HG03280 (cell line): Measurements from ENCODE around the gene MSI2.
"Not testable (repeated sequence)": the region's sequence is repeated elsewhere in the genome, so short reads cannot be mapped to it uniquely, and the experiment has no call there.

Experiments used
- ATAC-seq: cut with Tn5 transposase; IDR thresholded peaks from one replicate; pipeline ENCODE4 v1.9.1; 2021; ENCODE audit warnings: mild to moderate bottlenecking, moderate library complexity; ENCODE audit not compliant: unreplicated experiment

The MSI2 gene

DNA sequence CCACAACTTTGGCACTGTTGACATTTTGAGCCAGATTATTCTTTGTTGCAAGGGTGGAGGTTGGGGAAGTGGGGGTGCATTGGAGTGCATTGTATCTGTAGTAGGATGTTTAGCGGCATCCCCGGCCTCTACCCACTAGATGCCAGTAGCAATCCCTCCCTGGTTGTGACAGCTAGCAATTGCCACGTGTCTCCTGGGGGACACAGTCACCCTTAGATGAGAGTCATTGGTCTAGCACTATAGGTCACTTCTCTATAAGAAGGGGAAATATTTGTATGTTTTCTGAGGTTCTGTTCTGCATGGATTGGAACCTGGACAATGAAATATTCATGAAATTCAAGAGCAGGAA is 32.4 kb downstream of the MSI2 start:
- ATAC-seq, result no peak

DNA sequence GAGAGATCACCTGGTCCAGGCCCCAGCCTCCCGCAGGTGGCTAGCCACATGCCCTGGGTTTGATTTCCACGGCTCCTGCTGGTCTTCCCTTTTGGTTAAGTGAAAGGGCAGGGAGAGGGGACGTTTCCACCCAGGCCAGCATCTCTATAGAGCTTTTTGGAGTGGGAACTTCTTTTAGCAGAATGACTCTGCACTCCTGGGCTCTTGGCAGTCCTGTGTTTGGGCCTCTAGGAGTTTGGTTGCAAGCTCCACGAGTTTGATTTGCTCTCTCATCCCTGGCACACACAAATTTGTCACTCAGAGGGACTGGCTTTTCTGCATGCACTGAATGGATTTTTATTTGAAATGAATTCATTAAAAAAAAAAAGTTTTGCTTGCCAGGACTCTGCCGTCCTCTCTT is 32.8 kb downstream of the MSI2 start:
- ATAC-seq, result no peak

DNA sequence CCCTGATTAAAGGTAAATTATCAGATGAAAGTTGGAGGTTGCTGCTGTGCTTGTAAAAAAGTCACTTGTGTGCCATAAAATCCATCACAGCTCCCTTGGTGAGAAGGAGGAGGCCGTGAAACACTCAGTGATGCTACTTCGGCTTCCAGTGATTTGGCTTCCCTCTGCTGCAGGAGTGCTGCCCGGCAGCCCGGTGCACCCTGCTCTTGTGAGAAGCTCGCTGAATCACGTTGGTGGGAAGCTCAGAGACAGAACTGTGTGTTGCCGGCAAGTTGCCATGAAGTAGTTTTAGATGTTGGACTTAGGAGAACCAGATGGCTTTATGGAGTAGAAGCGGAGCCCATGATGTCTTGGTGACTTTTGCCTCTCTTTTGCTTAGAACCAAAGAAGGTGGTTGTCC is 33.3 kb downstream of the MSI2 start:
- ATAC-seq, result no peak

DNA sequence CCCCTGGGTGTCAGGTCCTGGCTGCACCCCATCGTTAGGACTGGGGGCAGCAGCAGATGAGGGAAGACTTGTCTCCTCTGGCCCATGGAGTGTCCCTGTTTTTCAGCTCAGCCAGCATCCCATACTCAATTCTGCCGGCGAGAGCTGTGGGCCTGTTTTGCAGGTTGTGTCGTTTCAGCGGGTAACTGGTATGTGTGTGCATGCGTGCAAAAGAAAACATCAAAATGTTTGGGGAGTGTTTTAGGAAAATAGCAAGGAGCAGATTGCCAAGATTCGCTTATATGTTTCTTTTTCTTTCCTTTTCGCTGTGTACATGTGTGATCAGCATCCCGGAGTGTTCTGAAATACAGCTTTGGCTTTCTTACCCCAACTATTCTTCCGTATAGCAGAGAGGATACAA is 34.7 kb downstream of the MSI2 start:
- ATAC-seq, result no peak

DNA sequence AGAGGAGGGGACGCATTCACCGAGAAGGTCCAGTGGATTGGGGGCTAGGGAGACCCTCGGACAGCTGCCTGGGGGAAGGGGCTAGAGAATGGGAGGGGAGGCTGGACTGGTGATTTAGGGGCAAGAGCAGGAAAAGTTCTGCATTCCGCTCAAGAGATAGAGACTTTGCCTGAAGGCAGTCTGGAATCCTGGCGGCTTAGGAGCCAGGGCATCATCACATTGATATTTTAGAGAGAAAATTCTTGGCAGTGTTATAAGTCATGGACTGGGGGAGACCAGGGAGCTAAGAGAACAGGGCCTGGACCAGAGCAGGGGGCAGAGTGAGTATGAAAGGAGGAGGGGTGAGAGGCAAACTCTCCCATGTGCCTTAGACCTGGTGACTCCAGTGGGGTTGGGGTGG is 35.8 kb downstream of the MSI2 start:
- ATAC-seq, result no peak

DNA sequence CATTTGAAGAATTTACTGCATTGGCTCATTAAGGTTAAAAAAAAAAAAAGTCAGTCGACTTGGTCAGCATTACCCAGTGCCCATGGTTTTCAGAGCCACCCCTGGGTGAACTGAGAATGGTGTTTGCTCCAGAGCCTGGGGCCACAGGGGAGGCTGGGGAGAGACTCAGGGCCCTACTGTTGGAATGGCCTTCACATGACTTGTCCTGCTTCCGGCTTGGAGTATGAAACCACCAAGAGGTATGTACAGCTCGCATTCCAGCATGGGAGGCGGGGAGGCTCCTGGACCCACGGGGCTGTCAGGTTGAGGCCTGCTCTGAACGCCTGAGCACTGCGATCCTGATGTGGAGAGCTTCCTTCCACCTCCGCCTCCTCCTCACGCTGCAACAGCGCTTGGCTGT is 36.8 kb downstream of the MSI2 start:
- ATAC-seq, result no peak

DNA sequence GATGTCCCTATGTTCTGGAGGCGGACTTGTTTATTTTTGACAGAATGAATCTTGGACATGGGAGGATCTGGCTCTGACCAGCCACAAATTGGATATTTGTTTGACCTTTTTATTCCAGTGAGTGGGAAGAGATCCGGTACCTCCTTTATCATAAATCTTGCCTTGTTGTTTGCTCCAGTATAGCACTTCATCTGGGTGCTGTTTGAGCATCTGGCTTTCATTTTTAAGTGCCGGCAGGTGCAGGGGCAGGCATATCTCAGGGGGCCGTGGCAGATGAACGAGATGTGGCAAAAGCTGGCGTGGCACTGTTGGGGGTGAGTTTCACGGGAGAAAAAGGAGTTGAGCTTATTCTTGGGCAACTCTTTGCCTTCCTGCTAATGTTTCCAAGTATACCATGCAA is 37.8 kb downstream of the MSI2 start:
- no peak for ATAC-seq

DNA sequence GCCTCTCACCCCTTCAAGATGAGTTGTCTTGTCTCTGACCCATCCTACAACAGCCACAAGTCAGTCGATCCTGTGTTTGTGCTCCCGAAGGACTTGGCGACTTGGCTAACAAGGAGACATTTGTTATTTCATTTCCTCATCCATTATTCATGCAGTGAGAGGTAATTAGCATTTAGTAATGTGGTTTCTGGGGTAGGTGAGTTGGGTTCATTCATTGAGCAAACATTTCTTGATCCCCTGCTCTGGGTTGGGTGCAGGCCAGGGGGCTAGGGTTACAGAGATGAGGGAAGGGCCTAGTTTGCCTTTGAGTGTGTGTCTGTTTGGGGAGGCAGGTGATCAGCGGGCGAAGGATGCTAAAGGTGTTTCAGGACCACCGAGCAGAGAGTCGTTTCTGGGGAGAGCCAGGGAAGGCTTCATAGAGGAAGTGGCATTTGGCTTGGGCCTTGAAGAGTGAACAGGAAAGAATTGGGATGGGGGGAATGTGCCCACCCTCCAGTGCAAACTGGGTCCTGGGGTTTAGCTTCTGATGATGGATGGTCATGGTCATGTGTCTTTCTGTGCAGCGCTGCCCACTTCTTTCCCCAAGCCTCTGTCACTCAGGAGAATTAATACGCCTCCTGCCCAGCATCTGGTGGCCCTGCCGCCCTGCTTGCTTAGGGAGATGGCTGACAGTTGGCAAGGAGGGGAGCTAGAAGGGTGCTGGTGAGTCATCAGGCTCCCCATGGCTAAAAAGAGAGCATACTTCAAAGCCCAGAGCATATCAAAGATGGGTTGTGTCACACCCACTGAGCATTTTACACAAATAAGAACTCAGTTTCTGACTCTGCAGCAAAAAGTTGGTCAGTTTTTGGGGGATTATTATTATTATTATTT is 38.5 kb downstream of the MSI2 start:
- ATAC-seq, result no peak

DNA sequence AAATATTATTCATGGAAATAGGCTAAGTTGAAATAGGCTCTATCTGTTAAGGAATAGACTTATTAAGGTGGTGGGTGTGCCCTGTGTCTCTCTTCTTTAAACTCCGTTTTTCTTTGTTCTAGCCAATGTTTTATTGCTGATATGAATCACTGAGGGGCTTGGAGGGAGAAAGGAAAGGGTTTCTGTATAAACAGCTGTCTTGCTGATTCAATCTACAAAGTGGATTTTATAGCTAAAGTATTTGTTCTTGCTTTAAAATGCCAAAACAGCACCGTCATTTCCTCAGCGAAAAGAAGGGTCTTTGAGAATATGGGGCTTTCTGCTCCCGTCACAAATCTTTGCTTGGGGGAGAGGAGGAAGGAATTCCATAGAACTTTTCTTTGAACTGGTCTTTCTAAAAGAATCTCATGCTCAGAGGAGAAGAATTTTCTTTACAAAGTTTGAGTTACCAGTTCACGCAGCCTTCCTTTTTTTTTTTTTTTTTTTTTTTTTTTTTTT is 39.3 kb downstream of the MSI2 start:
- ATAC-seq, result no peak

DNA sequence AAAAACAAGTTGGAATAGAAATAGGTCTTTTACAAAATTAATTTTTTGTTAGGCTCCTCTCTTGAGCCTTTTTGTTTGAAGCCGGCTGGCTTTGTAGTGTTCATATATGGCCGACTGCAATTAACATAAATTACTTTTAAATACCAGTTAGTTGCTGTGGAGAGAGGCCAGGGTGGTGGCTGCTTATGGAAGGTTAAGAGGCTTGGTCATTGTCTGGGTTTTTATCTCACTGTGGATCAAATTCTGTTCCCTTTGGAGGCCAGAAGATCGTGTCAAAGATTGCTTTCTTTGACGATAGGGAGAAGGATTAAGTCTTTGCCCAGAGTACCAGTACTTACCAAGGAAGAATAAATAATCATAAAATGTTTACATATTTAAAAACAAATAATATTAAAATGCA is 39.9 kb downstream of the MSI2 start:
- ATAC-seq, result no peak

DNA sequence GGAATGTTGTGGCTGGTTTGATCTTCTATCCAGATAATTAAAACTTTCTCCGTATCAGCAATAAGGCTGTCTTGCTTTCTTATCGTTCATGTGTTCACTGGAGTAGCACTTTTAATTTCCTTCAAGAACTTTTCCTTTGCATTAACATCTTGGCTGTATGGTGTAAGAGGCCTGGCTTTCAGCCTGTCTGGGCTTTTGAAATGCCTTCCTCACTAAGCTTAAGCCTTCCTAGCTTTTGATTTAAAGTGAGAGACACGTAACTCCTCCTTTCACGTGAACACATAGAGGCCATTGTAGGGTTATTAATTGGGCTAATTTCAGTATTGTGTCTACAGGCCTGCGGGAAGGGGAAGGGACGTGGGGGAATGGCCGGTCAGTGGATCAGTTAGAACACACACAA is 42.9 kb downstream of the MSI2 start:
- ATAC-seq, result no peak

DNA sequence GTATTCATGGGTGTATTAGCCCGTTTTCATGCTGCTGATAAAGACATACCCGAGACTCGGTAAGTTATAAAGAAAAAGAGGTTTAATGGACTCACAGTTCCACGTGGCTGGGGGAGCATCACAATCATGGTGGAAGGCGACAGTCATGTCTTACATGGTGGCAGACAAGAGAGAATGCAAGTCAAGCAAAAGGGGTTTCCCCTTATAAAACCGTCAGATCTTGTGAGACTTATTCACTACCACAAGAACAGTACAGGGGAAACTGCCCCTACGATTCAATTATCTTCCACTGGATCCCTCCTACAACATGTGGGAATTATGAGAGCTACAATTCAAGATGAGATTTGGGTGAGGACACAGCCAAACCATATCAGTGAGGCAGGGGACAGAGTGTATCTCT is 44.3 kb downstream of the MSI2 start:
- not testable (repeated sequence) for ATAC-seq

DNA sequence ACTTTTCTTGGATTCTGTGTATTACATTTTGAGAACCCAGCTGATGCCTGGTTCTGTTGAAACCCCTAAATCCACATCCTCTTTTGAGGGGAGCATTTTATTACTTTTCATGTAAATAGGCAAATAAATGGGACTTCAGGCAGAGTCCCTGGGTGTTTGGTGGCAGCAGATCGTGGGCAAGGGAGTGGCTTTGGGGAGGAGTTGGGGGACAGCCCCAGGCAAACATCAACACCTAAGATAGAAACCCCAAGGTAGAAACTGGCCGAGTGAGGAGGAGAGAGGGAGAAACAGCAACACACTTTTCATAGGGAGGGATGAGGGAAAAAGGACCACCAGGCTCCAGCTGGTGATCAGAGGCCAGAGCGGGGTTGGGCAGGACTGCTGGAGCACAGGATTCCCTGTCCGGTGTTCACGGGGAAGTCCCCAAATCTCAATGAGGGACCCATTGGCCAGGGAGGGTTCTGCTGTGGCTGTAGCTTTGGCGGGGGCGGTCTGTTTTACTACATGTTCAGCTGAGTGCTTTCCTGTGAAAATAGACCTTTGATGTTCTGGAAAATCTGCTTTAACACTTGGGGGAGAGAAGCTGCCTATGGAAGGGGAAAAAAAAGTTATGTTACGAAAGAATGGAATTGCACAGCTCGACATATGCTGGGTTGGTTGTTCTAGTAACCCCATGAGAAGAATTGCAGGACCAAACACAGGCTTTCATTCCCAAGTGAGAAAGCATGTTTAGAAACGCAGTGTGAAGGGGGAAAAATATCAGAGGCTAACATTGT is 46.6 kb downstream of the MSI2 start:
- no peak for ATAC-seq

DNA sequence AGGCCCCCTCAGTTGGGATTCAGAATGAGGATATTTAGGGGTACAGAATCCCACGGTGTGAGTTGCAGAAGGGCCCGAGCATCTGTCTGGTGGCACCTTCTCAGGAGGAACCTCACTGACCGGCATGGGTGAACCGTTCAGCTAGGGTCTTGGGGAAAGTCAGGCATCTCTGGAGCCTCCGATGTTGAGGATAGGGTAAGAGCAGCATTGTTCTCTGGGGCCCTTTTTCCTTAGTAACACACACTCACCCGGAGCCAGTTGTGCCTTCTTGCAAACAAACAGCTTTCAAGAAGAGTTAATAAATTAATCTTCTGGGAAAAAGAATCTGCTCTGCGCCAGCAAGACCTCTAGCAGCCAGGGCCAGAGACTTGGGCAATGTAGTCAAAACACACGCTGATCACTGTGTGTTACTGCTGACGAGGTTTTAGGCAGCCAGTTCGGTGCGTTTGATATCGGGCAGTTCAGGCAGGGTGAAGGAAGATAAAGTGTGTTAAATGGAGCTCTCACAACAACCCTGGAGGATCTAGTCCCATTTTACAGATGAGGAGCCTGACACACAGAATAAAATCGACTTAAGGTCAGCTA is 48.9 kb downstream of the MSI2 start:
- ATAC-seq, result no peak

DNA sequence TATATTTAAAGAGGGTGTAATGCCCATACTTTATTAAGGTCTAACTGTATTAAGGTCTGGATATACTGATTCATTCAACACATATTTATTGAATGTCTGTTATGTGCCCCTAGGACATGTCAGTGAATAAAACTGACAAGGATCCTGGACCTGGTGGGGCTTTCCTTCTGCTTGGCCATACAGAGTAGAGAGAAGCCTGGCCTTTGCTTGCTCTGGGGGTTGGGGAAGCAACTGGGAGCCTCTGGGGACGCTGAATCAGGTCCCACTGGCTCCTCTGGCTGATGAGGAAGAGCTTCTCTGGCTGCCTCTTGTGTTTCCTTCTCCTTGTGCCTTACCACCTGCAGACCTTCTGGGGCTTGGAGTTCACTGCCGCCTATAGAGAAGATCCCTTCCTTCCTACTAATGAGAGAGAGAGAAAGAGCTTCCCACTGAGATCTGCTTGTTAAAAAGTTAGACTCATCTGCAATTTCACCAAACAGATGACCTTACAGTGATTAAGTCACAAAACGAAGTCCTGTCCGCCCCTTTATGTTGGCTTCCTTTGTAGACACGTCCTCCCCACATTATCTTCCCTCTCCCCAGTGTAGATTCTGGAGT is 49.7 kb downstream of the MSI2 start:
- no peak for ATAC-seq

DNA sequence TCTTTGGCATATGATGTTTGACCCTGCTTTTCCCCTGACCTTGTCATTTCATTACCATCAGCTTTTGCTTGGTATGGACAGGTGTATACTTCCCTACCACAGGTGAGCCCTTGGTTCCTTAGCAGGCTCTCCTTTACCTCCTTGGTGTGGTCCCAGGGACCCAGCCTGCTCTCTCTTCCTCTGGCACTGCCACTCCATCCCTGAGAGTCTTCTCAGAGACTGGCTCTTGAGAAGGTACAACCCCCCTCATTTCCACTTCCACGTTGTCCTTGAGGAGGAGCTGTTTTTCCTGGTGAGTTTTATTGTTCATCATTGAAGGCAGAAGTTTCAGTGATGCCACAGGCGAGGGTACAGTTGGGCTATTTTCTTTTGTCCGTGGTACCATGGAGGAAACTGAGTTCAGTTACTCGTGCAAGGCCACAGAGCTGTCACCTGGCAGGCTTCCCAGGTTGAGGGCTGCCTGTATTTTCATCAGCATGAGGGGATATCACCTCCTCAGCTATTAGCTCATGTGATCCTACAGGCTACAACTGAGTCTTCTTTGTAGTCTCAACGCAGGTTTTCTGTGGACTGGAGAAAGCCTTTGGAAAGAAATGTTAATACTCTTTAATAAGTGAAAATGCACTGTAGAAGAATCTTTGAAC is 52.3 kb downstream of the MSI2 start:
- no peak for ATAC-seq

DNA sequence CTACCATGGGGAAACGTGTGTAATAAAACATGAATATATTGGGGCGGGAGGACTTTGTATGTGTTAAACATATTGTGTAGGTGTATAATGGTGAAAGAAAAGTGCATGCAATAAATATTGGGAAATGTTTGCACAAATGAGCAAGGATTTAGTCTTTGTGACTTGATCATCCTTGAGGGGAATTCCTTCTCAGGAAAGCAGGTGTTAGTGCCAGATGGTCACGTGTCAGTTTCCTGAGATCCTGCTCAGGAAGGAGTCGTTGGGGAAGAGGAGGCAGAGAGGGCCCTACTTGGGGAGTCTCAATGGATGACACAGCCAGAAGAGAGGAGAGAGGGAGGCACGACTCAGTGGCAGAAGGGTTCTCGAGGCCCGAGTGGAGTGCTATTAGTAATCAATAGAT is 53.2 kb downstream of the MSI2 start:
- no peak for ATAC-seq

DNA sequence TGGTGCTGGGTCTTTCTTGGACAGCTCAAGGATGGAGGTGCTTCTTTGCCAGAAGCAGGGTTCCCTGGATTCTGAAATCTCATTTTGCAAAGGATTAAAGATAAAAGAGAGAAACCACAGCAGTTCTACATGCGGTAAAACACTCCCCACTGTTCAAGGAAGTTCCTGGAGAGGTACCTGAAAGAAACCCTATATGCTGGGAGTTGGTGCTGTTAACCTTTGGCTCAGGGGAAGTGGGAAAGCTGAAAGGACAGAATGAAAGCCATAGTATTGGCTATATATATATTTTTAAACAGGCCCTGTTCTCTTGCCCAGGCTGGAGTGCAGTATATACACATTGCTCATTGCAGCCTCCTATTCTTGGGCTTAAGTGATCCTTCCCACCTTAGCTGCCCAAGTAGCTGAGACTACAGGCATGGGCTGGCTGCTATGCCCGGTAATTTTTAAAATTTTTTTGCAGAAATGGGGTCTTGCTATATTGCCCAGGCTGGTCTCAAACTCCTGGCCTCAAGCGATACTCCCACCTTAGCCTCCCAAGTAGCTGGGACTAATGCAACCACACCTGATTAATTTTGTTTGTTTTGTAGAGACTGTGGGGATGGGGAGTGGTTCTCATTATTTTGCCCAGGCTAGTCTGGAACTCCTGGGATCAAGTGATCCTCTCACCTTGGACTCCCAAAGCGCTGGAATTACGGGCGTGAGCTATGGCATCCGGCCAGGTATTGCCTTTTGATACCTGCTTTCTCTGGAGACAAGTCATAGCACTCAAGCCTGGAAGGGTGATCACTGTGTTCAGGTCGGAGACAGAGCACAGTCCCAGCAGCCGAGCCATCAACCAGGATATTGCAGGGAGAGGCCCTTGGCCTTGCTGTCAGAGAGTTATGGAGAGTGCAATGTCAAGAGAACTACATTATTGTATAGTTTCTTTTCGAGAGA is 55.2 kb downstream of the MSI2 start:
- ATAC-seq, result no peak

DNA sequence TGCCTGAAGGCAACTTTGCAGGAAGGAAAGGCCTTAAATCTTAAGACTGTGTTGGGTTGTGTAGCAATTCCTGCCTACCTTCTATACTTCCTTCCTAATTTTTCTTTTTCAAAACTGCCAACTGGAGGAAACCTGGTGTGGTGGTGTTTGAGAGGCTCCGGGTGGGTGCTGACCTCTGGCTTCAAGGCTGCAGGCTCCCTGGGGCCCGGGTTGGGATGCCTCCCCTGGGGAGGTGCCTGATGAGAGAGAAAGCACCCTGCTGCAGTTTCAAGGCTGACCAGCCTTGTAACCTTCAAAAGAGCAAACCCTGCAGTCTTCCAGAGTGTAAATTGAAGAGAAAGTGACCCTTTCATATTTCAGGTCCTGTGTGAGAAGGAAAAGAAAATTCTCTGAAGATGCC is 55.9 kb downstream of the MSI2 start:
- no peak for ATAC-seq
